ENCODE measurements around the gene UNK. TPM values are rescaled to one million over a fixed set of nuclear protein-coding genes. Genes with fewer than 3 reads are reported as not detected.

UNK gene
- total RNA-seq, 1 donor from 2014 or later = 61.2 TPM

- H3K27ac Mint-ChIP-seq = no peak overlapping the region
- ATAC-seq (ENCODE audit: low read depth) (no peak), DNase-seq (peak; percentile 14)
- H3K36me3 Mint-ChIP-seq (ENCODE audit: low read depth) = peaks cover 33% of the 10 kb centered on the region
- intact Hi-C loops (cut with micrococcal nuclease) = no loop called here
- POLR2A ChIA-PET = interaction anchor here (0.8 to 7.8 kb wide), 6 partner anchors 11 to 105 kb away, joined by 5 to 90 read pairs (median 50); partner anchors contain the start of genes GALK1, TRIM47 and UNK
- H3K4me3 Mint-ChIP-seq = no peak overlapping the region
- no peaks in the 10 kb centered on the region for H3K27me3 Mint-ChIP-seq
- CTCF ChIA-PET = no interaction called here
- peaks cover 30% of the 10 kb centered on the region for H3K4me1 Mint-ChIP-seq
- no peaks in the 10 kb centered on the region for H3K9me3 Mint-ChIP-seq
- TF ChIP-seq CTCF (IDR thresholded peaks at IDR 0.05) = no peak
Observed at GRCh38 chr17:75773121-75773807, 11.3 kb upstream of the UNK start.

GRCh38 chr17:75773808-75774470, 10.7 kb upstream of the UNK start:
- ATAC-seq (ENCODE audit: low read depth) (no peak), DNase-seq (peak; percentile 15)
- POLR2A ChIA-PET = interaction anchor here (0.8 to 7.8 kb wide), 6 partner anchors 11 to 105 kb away, joined by 5 to 90 read pairs (median 50); partner anchors contain the start of genes GALK1, TRIM47 and UNK
- H3K27ac Mint-ChIP-seq = no peak overlapping the region
- no peak overlapping the region for H3K4me3 Mint-ChIP-seq
- no peaks in the 10 kb centered on the region for H3K9me3 Mint-ChIP-seq
- H3K4me1 Mint-ChIP-seq = peaks cover 32% of the 10 kb centered on the region
- peaks cover 40% of the 10 kb centered on the region for H3K36me3 Mint-ChIP-seq (ENCODE audit: low read depth)
- intact Hi-C loops (cut with micrococcal nuclease) = no loop called here
- no peaks in the 10 kb centered on the region for H3K27me3 Mint-ChIP-seq
- CTCF ChIA-PET = no interaction called here
- TF ChIP-seq CTCF (IDR thresholded peaks at IDR 0.05) = no peak

- peaks cover 41% of the 10 kb centered on the region for H3K36me3 Mint-ChIP-seq (ENCODE audit: low read depth)
- DNase-seq = no peak
- no peaks in the 10 kb centered on the region for H3K9me3 Mint-ChIP-seq
- POLR2A ChIA-PET = interaction anchor here (1.1 to 7.8 kb wide), 7 partner anchors 12 to 102 kb away, joined by 3 to 90 read pairs (median 44); partner anchors contain the start of genes GALK1, TRIM47 and UNK
- no peak for ATAC-seq (ENCODE audit: low read depth)
- CTCF ChIA-PET = no interaction called here
- no peak for TF ChIP-seq CTCF (IDR thresholded peaks at IDR 0.05)
- intact Hi-C loops (cut with micrococcal nuclease) = no loop called here
- no peaks in the 10 kb centered on the region for H3K27me3 Mint-ChIP-seq
- no peak overlapping the region for H3K27ac Mint-ChIP-seq
- peak overlapping the region; percentile 7 for H3K4me3 Mint-ChIP-seq
- peaks cover 32% of the 10 kb centered on the region for H3K4me1 Mint-ChIP-seq
Observed at GRCh38 chr17:75774471-75774990, 10.1 kb upstream of the UNK start.

GRCh38 chr17:75774991-75775668, 9.5 kb upstream of the UNK start:
- H3K4me3 Mint-ChIP-seq = no peak overlapping the region
- intact Hi-C loops (cut with micrococcal nuclease) = loop anchor here (5.0 kb wide), 1 partner anchor 952 kb away; the partner anchor contains the start of genes JMJD6 and METTL23
- no peak for ATAC-seq (ENCODE audit: low read depth)
- no peak for TF ChIP-seq CTCF (IDR thresholded peaks at IDR 0.05)
- H3K27ac Mint-ChIP-seq = peak overlapping the region; percentile 65
- H3K4me1 Mint-ChIP-seq = peaks cover 38% of the 10 kb centered on the region
- H3K36me3 Mint-ChIP-seq (ENCODE audit: low read depth) = peaks cover 45% of the 10 kb centered on the region
- CTCF ChIA-PET = interaction anchor here (0.6 kb wide), 1 partner anchor 13 kb away, joined by 3 read pairs; no protein-coding TSS in a partner anchor
- DNase-seq = no peak
- no peaks in the 10 kb centered on the region for H3K27me3 Mint-ChIP-seq
- POLR2A ChIA-PET = interaction anchor here (0.5 to 7.8 kb wide), 14 partner anchors 11 to 312 kb away, joined by 3 to 90 read pairs (median 26); partner anchors contain the start of genes GALK1, LLGL2, TRIM47 and UNC13D
- H3K9me3 Mint-ChIP-seq = peaks cover 2% of the 10 kb centered on the region

Data from activated B cell treated with CpG ODN at 0.5 μM for 24 hours (primary cell).